HG03025 (cell line): ENCODE measurements around the gene RPL39L.

Experiments
- ATAC-seq: cut with Tn5 transposase; IDR thresholded peaks from one replicate; pipeline ENCODE4 v1.9.1; 2021; ENCODE audit warnings: mild to moderate bottlenecking, moderate library complexity; ENCODE audit not compliant: unreplicated experiment, low FRiP score

The RPL39L gene

DNA sequence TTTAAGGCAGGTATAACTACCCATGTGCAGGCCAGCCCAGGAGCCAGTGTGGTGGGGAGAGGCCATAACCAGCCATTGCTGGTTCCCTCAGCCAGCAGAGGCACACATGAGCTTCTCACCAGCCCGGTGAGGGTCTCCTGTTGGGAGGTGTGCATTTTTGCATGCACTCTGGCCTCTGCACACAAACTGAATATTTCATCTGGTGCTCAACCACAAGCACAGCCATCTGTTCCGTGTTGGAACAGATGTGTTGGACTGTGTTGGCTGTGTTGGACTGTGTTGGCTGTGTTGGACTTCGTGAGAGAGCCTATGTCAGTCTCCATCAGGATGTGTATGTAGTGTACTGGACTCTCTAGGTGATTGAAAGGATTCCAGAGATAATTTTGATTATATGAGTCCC, 67.2 kb downstream of the RPL39L start:
- ATAC-seq = no peak
